ENCODE results near the gene SEMA3C. TPM values are rescaled to one million over a fixed set of nuclear protein-coding genes. Genes with fewer than 3 reads are reported as not detected.

The SEMA3C gene
- total RNA-seq, 1 donor from 2014 or later, result 90.6 TPM

- no peak for DNase-seq (ENCODE audit: extremely low spot score in 2 of 2)
- H3K9me3 ChIP-seq, result no peaks in the 10 kb centered on the region
- no peaks in the 10 kb centered on the region for H3K27me3 ChIP-seq
- peaks cover 19% of the 10 kb centered on the region for H3K4me1 ChIP-seq
- intact Hi-C loops (cut with DNase I), result no loop called here
- H3K36me3 ChIP-seq, result peaks cover 0 to 3% of the 10 kb centered on the region in 2 donors
- TF ChIP-seq POLR2AphosphoS5 (IDR thresholded peaks at IDR 0.05; ENCODE audit: insufficient read depth in 1 of 2, low read depth in 1 of 2) (no peak), POLR2A (IDR thresholded peaks at IDR 0.05) (no peak), CTCF (IDR thresholded peaks at IDR 0.05) (no peak)
- peak overlapping the region; percentile 10 for H3K27ac ChIP-seq
- no peak overlapping the region for H3K4me3 ChIP-seq
These were observed 28.2 kb downstream of the SEMA3C start for GRCh38 chr7:80890426-80891258.

DNA sequence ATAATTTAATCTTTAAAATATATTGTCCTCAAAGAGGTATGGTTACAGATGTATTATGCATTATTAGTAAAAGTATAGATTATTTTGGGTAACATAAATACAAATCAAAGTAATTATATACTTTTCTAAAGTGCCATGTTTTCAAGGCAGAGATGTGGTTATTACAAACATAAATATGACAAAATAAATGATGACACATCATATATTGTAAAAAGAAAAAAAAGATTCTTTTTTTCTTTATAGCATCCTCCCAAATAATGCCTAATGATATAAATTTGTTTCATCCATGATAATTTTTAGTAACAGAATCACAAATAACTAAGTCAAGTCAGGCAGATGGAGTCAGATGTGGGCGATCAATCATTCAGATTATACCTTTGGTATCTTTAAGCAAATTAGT lies 29.3 kb downstream of the SEMA3C start:
- H3K27ac ChIP-seq, result no peak overlapping the region
- DNase-seq (ENCODE audit: extremely low spot score in 2 of 2), result no peak
- peaks cover 0 to 3% of the 10 kb centered on the region in 2 donors for H3K36me3 ChIP-seq
- intact Hi-C loops (cut with DNase I), result no loop called here
- TF ChIP-seq POLR2A (IDR thresholded peaks at IDR 0.05), result no peak
- TF ChIP-seq CTCF (IDR thresholded peaks at IDR 0.05), result no peak
- H3K4me1 ChIP-seq, result peaks cover 22% of the 10 kb centered on the region
- no peak overlapping the region for H3K4me3 ChIP-seq
- H3K27me3 ChIP-seq, result no peaks in the 10 kb centered on the region
- H3K9me3 ChIP-seq, result no peaks in the 10 kb centered on the region

DNA sequence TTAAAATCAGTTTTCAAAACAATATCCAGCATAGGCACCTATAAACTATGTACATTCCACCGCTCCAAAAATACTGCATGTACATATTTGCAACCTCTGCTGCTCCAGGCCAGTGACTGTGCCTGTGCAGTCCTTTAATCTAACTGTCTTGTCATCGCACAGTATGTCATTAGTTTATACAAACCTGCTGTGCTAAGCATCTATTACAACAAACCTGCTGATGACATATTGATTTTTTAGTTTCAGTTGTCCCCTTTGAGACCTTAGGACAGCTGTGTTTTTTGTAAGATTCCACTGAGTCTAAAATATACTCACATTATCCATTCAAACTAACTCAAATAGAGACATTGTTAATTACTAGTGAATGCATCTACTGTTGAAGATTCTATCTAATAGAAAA lies 33.1 kb downstream of the SEMA3C start:
- H3K27ac ChIP-seq, result no peak overlapping the region
- intact Hi-C loops (cut with DNase I), result no loop called here
- TF ChIP-seq POLR2AphosphoS5 (IDR thresholded peaks at IDR 0.05; ENCODE audit: insufficient read depth in 1 of 2, low read depth in 1 of 2) (no peak), POLR2A (IDR thresholded peaks at IDR 0.05) (no peak), CTCF (IDR thresholded peaks at IDR 0.05) (no peak)

GRCh38 chr7:80884511-80885195 lies 34.2 kb downstream of the SEMA3C start:
- intact Hi-C loops (cut with DNase I), result no loop called here
- Histone ChIP-seq H3K9me3 (no peaks in the 10 kb centered on the region), H3K27ac (peak overlapping the region; percentile 49), H3K4me1 (peaks cover 35% of the 10 kb centered on the region), H3K27me3 (no peaks in the 10 kb centered on the region), H3K36me3 (peaks cover 0 to 3% of the 10 kb centered on the region in 2 donors), H3K4me3 (no peak overlapping the region)
- no peak for DNase-seq (ENCODE audit: extremely low spot score in 2 of 2)
- TF ChIP-seq CTCF (IDR thresholded peaks at IDR 0.05) (no peak), POLR2A (IDR thresholded peaks at IDR 0.05) (no peak), POLR2AphosphoS5 (IDR thresholded peaks at IDR 0.05; ENCODE audit: insufficient read depth in 1 of 2, low read depth in 1 of 2) (no peak)

More for the DNA sequence above, 33.1 kb downstream of the SEMA3C start:
- DNase-seq (ENCODE audit: extremely low spot score in 2 of 2), result no peak
- peaks cover 39% of the 10 kb centered on the region for H3K4me1 ChIP-seq
- H3K27me3 ChIP-seq, result no peaks in the 10 kb centered on the region
- H3K36me3 ChIP-seq, result peaks cover 0 to 3% of the 10 kb centered on the region in 2 donors
- H3K9me3 ChIP-seq, result no peaks in the 10 kb centered on the region
- H3K4me3 ChIP-seq, result no peak overlapping the region
